Occipital lobe (tissue), 2 donors: ENCODE results near the gene DBH. TPM values are rescaled to one million over a fixed set of nuclear protein-coding genes. Genes with fewer than 3 reads are reported as not detected.

Experiments
- DNase-seq: peaks from one replicate; lab custom pipeline; 2025; lab: John Stamatoyannopoulos, UW
- total RNA-seq: library from RNA; depleted of rRNA; stranded (reverse); fragments of >200 nt; gene quantifications from one replicate; pipeline ENCODE4 v1.2.3, GENCODE V29; 2014

The DBH gene
- not detected for total RNA-seq

DNA sequence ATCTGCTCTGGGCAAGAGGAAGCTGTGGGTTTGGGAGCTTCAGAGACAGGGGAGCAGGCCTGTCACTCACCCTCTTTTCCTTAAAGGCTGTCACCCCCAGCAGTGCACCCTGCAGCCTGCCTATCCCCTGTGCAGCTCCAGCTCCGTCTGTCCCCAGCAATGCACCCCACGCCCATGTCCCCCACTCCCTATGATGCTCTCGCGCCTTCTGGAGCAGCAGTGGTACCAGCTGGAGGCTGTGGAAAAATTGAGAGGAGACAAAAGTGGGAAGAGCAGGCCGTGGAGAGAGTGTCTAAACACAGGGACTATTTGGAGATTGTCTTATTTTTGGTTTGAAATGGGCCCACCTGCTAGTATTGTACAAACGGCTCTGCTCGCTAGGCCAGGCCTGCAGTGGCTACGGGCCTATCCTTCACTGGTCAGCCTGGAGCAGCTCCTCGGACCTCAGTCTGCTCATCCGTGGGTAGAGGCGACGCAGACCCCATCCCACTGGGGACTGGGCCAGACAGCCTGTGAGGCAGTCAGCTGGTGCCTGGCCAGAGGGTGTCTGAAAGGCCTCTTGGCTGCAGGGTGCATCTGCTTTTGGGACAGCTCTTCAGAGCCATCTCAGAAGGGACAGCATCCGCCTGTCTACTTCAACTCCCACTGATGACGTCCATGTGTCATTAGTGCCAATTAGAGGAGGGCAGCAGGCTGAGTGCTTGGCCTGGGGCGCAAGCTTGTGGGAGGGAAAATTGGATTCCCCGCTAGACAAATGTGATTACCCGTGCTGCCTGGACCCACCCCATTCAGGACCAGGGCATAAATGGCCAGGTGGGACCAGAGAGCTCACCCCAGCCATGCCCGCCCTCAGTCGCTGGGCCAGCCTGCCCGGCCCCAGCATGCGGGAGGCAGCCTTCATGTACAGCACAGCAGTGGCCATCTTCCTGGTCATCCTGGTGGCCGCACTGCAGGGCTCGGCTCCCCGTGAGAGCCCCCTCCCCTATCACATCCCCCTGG, at the start of gene DBH:
Gene DBH (plus strand): TSS at position 831 of the 999 bp plus-strand sequence. CDS start 9 bp downstream, at position 840.
- DNase-seq, result no peak

DNA sequence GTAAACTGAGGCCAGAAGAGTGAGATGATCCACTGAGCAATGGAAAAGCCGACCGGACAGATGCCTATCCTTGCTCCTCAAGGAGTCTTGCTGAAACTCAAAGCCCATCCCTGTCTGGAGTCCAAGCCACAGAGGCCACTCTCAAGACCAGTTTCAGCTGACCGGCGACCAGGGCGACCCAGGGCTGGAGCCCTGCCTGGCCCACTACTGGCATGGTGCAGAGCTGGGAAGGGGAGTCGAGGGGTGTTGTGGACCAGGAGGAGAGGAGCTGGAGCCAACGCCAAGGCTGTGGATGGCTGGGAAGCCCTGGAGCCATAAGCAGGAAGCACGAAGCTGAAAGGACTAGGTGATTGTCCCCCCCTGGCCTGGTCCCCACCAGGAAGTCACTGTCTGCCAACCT, 49.1 kb upstream of the DBH start:
- no peak for DNase-seq

DNA sequence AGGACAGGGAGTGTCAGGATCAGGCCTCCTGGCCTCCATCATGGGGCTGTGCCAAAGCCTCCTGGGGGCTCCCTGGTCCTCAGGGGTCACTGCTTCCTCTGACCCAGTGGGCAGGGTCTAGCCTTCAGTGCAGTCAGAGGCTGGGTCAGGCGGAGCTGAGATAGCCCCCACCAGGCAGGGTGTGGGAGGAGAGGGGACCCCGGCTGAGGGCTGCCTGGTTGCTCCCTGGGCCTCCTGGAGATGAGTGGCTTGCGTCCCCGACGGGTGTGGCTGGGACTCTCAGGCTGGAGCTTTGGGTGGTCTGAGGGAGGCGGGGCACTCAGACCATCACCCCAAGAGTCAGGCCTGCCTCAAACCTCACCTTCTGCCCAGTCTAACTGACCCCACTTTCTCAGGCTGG, 48.7 kb upstream of the DBH start:
- DNase-seq, result no peak

DNA sequence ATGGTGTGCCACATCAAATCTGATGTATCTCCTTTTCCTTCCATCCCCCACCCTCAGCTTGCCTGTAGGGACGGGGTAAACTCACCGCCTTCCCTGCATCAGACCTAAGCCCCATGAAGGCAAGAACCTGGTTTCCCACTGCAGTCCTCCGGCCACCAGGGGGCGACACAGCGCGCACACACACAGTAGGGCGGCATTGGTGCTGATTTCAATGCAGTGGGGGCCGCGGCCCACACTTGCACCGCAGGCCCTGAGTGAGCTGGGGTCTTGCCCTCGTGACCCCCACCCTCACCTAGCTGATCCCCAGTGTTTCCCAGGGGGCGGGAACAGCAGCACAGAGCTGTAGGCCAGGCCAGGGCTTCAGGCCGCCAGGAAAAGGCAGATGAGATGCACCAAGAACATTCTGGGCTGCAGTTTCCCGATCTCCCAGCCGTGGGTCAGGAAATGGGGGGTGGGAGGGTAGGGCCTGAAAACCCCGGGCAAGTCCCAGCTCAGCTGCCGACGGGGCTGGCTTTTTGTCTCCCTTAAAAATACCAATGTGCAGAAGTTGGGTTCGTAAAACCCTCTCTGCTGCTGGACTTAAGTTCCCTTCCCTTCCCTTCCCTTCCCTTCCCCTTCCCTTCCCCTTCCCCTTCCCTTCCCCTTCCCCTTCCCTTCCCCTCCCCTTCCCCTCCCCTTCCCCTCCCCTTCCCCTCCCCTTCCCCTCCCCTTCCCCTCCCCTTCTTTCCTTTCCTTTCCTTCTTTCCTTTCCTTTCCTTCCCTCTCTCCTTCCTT, 46.5 kb upstream of the DBH start:
- DNase-seq, result no peak

DNA sequence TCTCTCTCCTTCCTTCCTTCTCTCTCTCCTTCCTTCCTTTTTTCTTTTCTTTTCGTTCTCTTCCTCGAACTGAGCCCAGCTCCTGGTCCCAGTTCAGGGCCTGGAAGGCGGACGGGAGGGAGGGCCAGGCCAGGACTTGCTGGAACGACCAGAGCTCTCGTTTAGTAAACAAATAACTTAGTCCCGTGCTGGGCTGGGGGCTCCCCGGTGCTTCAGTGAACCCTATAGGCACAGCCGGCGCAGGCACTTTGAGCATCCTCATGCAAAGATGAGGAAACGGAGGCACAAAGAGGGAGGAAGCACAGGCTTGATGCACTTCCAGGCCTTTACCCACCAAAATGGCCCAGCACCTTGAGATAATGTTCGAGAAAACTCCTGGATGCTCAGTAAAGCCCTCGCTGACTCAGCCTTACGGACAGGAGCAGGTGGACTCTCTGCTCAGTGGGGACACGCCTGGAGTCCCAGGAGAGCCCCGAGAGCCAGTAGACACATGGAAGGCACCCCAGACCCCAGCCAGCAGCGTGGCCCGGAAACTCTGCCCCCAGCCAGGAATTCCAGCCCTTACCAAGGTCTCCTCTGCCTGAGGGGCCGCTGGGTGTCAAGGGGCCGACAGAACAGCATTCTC, 45.8 kb upstream of the DBH start:
- DNase-seq, result no peak

DNA sequence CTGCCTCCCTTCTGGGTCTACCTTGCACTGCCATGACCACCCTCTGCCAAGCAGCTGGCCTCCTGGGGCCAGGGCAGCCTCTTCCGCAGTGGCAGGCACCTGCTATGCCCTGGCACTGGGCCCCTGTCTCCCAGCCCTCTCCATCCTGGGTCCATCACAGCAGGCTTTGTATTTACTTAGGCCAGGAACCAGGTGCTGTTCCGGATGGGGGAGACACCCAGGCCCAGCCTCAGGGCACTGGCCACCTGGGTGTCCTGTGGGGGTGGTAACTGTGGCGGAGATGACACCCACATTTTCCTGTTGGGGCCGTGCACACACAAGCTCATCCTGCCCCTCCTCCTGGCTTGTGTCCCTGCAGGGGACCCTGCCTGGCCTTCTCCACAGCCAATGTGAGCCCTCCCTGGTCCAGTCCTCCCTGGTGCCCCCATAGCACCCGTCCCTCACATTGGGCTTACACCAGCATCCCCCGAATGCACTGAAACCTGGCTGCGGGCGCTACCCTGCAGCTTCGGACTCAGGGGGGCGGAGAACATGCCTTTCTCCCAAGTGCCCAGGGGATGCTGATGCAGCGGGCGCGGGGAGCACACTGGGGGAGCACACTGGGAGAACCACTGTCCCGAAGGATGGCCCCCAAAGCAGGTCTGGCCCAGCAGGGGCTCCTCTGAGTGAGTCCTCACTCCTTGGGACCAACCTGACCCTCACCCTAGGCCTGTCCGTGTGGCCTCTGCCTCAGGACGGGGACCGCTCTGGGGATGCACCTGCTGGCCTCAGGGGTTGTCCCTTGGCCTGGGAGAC, 44.9 kb upstream of the DBH start:
- no peak for DNase-seq

DNA sequence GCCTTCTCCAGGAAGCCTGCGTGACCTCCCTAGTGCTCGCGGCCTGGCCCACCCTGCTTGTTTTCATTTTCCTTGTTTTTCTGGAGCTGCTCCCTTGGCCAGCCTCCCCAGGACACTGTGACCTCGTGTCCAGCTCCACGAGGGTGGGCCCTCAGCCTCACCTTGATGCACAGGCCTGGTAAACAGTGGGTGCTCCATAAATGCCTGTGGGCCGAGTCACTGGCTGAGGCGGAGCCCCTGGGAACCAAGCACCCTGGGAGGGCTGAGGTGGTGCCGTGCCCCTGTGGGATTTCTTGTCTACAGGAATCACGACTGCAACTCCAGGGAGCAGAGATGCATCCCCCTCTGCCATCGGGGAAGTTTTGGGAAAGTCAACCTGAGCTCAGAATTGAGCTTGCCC, 44.2 kb upstream of the DBH start:
- DNase-seq, result no peak

DNA sequence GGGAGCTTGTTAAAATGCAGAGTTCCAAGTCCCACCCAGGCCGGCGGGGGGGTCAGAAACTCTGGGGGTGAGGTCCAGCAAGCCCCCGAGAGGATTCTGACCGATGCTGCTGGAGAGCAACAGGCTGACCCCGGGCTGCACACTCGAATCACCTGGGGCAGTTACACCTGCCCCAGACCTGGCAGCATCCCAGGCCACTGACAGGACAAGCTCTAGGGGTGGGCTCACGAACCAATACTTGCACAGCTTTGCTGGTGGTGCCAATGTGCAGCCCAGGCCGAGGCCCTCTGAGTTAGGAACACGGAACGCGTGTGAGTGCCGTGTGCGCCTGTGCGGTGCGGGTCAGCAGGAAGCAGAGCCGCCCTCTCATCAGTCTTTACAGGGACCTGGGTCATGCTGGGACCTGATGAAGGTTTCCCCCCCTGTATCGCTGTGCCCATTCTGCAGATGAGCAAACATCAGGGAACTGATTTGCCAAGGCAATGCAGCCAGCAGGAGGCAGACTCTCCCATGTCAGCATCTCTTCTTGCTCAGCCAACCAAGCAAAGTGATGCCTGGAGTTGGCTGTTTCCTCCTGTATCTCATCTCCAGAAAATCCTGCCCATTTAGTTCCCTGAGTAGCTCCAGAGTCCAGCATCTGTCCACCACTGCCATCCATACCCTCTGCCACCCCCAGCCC, 43.3 kb upstream of the DBH start:
- DNase-seq, result no peak

DNA sequence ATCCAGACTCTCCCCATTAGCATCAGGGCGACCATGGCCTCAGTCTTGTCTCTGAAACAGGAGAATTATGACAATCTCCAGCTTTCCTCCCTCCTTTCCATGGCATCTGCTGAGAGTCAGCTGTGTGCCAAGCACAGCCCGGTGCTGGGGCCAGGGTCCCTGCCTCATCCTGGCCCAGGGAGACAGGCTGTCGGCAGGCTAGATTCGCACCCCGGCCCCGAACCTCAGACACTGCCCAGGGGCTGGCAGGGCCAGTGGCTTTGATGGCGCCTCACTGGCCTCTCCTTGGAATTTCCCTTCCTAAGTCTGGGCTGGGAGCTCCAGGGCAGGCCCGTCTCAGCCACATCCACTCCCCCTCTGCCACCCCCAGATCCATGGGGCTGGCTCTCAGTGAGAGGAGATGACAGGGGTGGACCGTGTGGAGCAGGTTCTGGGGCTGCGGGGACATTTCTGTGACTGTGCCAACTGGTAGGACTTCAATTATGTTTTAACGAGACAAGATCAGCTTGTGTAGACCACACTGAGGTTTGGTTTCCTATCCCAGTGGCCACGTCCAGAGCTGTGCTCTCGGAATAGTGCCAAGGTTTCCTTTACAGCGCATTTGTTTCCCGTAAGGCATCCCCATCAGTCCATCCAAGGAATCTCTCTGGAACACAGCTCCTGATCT, 42.4 kb upstream of the DBH start:
- no peak for DNase-seq

DNA sequence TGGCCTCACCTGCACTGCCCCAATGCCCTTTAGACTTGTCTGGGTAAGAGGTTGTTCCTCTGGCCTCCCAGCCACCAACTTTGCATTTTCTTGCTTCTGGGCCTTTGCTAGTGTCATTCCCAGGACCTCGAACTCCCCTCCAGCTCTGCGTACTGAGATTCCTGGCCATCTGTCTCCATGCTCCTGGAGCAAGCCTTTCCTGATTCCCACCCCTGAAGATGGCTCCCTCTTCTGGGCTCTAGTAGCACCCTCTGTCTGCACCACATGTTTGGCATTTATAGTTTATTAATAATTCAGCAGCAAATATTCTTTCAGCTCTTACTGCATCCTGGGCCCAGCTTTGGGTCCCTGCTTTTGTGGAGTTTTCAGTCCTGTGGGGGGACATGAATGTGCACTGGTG, 41.9 kb upstream of the DBH start:
- DNase-seq, result no peak

DNA sequence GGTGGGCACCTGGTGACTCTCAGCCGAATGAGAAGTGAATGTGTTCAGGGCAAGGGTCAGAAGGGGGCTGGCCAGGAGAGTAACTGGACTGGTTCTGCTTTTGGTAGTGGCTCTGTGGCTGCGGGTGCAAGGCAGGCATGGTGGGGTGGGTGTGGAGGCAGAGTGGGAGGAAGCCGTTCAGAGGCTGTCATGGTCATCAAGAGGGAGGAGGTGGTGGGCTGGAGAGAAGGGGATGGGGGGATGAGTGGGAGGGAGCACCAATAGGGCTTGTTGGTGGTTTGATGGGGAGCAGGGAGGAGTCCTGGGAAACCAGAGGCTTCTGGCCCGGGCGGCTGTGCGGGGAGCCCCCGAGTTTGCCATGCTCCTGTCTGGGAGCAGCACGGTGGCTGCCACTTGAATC, 40.3 kb upstream of the DBH start:
- DNase-seq, result no peak

DNA sequence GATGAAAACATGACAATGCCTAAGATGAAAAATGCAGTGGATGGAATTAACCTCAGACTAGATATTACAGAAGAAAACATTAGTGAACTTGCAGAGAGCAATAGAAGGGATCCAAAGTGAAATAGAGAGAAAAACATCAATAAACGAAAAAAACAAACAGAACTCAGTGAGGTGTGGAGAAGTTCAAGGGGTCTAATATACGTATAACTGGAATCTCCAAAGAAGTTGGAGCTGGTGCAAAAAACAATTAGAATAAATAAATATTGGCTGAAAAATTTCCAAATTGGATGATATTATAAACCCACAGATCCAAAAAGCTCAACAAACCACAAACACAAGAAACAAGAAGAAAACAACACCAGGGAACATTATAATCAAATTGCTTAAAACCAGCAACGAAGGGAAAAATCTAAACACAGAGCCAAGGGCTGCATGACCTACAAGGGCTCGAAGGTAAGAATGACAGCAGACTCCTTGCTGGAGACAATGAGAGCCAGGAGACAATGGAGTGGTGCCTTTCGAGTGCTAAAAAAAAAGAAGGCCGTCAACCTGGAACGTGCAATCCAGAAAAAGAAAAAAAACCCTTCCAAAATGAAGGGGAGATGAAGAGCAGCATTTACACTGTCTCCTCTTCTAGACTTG, 38.7 kb upstream of the DBH start:
- no peak for DNase-seq

DNA sequence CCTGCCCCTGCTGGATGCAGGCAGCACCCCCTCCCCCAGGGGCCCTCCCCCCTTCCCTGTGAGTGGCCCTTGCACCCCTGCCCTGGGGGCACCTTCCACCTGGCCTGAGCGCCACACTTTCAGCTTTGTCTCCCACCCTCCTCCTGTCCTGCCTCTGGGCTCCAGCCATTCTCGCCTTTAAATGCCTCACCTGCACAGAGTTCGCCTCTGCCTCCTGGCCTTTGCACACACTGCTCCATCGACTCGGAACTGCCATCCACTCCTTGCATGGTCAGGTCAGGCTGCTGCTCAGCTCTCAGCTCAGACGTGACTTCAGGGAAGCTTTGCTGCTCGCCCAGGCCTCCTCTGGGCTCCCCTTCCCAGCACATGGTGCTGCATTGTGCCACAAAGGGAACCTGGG, 37.2 kb upstream of the DBH start:
- DNase-seq, result no peak

DNA sequence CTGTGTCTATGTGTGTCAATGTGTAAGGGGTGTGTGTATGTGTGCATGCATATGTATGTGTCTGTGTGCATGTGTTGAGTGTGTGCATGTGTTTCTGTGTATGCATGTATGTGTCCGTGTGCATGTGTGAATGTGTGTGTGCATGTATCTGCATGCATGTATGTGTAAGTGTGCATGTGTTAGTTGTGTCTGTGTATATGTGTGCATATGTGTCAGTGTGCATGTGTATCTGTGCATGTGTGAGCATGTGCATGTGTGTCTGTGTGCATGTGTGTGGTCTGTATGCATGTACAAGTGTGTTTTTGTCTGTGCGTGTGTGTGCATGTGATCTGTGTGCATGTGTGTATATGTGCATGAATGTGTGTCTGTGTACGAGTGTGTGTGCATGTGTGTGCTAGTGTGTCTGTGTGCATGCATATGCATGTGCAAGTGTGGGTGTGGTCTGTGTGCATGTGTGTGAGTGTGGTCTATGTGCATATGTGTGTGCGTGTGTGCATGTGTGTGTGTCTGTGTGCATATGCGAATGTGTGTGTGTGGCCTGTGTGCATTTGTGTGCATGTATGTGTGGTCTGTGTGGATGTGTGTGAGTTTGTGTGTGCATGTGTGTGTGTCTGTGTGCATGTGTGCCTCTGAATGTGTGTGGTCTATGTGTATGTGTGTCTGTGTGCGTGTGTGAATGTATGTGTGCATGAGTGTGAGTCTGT, 36.5 kb upstream of the DBH start:
- DNase-seq, result no peak

DNA sequence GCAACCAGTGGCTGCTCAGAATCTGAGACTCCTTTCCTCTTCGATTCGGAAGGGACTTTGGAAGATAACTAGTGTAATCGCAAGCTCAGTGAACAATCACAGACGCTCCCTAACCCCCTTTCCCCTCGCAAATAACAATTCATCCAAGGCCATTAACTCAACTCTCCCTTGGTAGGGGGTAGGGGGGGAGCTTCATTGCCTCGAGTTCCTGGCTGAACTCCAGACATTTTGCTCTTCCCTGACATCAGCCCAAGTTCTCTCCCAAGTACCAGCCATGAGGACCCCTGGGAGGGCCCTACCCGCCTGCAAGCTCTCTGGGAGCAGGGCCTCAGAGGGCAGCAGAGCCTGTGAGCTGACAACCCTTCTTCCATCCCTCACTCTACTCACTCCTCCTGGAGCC, 35.4 kb upstream of the DBH start:
- no peak for DNase-seq

DNA sequence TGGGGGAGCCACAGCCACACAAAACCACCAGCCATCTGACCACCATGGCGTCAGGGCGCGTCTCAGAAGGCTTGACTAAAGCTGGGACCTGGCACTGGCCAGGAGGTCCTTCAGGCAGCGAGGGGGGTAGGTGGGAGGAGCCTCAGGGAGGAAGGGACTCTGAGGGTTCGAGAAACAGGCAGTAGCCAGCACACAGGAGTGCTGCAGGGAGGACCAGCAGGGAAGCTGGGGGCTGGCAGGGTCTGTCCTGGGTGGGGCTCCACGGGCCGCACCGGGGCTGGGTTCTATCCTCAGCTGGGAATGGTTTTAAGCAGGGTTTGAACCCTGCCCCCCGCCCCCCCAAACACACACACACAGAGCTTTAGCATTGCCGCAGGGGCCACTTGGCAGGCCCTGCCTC, 34.4 kb upstream of the DBH start:
- DNase-seq, result no peak

DNA sequence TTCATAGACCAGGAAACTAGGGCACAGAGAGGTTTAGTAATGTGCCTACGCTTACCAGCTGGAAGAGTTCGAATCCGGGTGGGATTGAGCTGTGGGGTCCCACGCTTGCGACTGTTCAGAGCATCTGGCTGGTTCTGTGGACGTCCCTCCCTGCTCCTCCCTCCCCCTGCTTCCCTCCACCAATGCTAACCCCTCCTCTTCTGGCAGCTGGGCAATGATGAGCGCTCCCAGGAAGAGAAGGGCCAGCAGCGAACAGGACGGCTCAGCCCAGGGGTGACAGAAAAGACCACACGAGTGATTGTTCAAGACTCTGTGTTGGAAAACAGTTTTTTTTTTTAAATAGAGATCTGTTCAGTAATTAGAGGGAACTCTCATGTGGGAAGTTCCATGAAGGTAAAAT, 33.9 kb upstream of the DBH start:
- DNase-seq, result no peak

DNA sequence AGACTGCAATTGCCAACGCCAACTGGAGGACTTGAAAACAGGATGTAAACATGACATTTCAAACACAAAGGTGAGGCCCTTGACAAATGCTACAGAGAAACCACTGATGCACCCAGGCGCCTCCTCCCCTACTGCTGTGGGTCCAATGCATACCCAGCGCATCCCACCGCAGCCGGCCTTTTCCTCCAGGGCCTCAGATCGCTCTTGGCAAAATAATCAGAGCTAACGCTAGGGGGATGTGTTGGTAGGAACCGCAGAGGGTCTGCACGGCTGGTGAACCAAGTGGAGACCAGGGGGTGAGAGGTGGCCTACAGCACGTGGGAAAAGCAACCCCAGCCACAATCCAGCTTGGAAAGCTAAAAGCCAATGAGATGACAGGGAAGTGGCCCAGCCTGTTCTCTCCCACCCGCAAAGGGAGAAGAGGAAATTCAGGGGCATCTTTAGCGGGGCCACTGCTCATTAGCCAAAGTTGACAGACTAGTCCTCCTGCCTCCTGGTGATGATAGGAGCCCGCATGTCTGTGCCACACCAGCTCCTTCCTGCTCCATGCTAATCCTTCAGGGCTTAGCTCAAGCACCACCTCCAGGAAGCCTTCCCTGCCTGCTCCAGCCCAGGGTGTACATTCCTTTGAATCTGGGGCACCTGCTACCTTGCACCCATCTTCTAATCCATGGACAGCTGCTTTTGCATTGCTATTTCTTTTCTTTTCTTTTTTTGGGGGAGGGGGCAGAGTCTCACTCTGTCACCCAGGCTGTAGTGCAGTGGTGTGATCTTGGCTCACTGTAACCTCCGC, 32.8 kb upstream of the DBH start:
- no peak for DNase-seq
